Panc1 (cell line): ENCODE data around the gene LRRC4B.

Experiments
- CTCF ChIP-seq: fragments of 450-650 bp; IDR thresholded peaks from 2 replicates; pipeline ENCODE4 v1.5.1; 2017; ENCODE audit warnings: mild to moderate bottlenecking
- POLR2AphosphoS5 ChIP-seq: IDR thresholded peaks from 2 replicates; pipeline ENCODE4 v1.6.1; 2012; ENCODE audit warnings: mild to moderate bottlenecking, low read depth, low read length, moderate library complexity
- REST ChIP-seq, 2 experiments: IDR thresholded peaks; 2 replicates each; pipeline ENCODE4 v1.6.1; 2011 to 2012; ENCODE audit warnings: low read depth in 2 of 2, control low read depth in 1 of 2, low read length in 1 of 2, mild to moderate bottlenecking in 1 of 2, moderate library complexity in 1 of 2; ENCODE audit not compliant: insufficient read depth in 1 of 2
- SIN3A ChIP-seq: IDR thresholded peaks from 2 replicates; pipeline ENCODE4 v1.6.1; 2012; ENCODE audit warnings: low read depth, mild to moderate bottlenecking, low read length, moderate library complexity, borderline replicate concordance; ENCODE audit not compliant: insufficient read depth
- TCF7L2 ChIP-seq: IDR thresholded peaks from 2 replicates; pipeline ENCODE4 v1.6.1; 2011; ENCODE audit warnings: mild to moderate bottlenecking, low read depth, low read length, inconsistent platforms

DNA sequence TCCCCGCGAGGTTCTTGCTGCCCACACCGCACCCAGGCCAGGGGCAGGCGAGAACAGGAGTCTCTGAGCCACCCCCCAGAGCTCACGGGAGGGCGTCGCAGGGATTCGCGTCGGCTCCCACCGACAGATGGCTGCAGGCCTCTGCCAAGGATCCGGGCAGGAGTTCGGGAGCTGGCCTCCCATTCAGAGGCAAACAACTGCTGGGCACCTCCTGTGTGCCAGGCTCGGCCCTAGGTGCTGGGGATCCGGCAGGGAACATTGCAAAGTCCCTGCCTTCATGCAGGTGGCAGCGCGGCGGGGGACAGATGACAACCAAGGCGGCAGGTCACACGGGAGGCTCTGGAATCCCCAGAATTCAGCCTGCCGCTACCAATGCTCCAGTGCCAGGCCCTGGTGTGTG lies 25.3 kb downstream of the LRRC4B start:
- no peak for TF ChIP-seq CTCF
- TF ChIP-seq POLR2AphosphoS5 = no peak
- no peak for TF ChIP-seq REST (IDR thresholded peaks at IDR 0.05; ENCODE audit: insufficient read depth in 1 of 2, low read depth in 2 of 2, low read length in 1 of 2)
- no peak for TF ChIP-seq TCF7L2
- TF ChIP-seq SIN3A = no peak
